Breast epithelium (tissue), 4 donors: ENCODE data around the gene DOCK9. TPM values are rescaled to one million over a fixed set of nuclear protein-coding genes. Genes with fewer than 3 reads are reported as not detected.

Experiments
- DNase-seq, 2 donors: peaks; one replicate each; pipeline ENCODE4 v3.0.0-alpha.2; 2019; ENCODE audit warnings: low spot score in 2 of 2
- H3K27ac ChIP-seq, 2 donors: fragments of 200-600 bp; sonication (generic) in 1 of 2; one replicate each; pipeline ENCODE4 v1.5.1; 2016 to 2019; ENCODE audit warnings: mild to moderate bottlenecking in 1 of 2
- H3K27me3 ChIP-seq, 2 donors: fragments of 200-600 bp; sonication (generic) in 1 of 2; one replicate each; pipeline versions ENCODE4 v1.5.1 to v1.6.0; 2017 to 2019; ENCODE audit warnings: control low read depth in 1 of 2, mild to moderate bottlenecking in 1 of 2
- H3K36me3 ChIP-seq: fragments of 200-600 bp; one replicate; pipeline ENCODE4 v1.5.1; 2019
- H3K4me1 ChIP-seq, 2 donors: fragments of 200-600 bp; sonication (generic); one replicate each; pipeline ENCODE4 v1.5.1; 2016 to 2019; ENCODE audit warnings: control low read depth in 1 of 2
- H3K4me3 ChIP-seq, 3 donors: fragments of 200-600 bp; sonication (generic); 1 replicate in 2 of 3; 2 replicates in 1 of 3; pipeline ENCODE4 v1.5.1; 2016 to 2019; ENCODE audit warnings: mild to moderate bottlenecking in 3 of 3, moderate library complexity in 2 of 3
- H3K9me3 ChIP-seq, 2 donors: fragments of 200-600 bp; sonication (generic) in 1 of 2; one replicate each; pipeline ENCODE4 v1.5.1; 2016 to 2019; ENCODE audit warnings: control low read depth in 1 of 2
- CTCF ChIP-seq, 3 donors: fragments of 450-650 bp; IDR thresholded peaks; one replicate each; pipeline ENCODE4 v1.5.1; 2016 to 2017; ENCODE audit warnings: antibody characterized with exemption in 3 of 3, mild to moderate bottlenecking in 3 of 3, moderate library complexity in 3 of 3
- POLR2A ChIP-seq: fragments of 450-650 bp; IDR thresholded peaks from one replicate; pipeline ENCODE4 v1.6.1; 2016; ENCODE audit warnings: antibody characterized with exemption, mild to moderate bottlenecking, moderate library complexity
- POLR2AphosphoS5 ChIP-seq, 3 donors: sonication (generic); formaldehyde crosslinking; IDR thresholded peaks; one replicate each; pipeline ENCODE4 v1.6.1; 2017; ENCODE audit warnings: antibody characterized with exemption in 3 of 3
- intact Hi-C: fragments of 100-400 bp; cut with DNase I; formaldehyde crosslinking; loops from one replicate; pipeline ENCODE4 v1.15.1; 2023; ENCODE audit warnings: low total_unique reads
- total RNA-seq, 3 donors: library from RNA; depleted of rRNA; stranded (reverse); fragments of >200 nt; gene quantifications; one replicate each; pipeline ENCODE4 v1.1.0, GENCODE V29; 2016

The DOCK9 gene
- total RNA-seq, 3 donors from 2014 or later: 85.5 to 155 (median 92.2) TPM

GRCh38 chr13:98778749-98779148, 199.1 kb downstream of the DOCK9 start:
- H3K4me3 ChIP-seq: no peak overlapping the region
- H3K36me3 ChIP-seq: no peaks in the 10 kb centered on the region
- intact Hi-C loops: no loop called here
- TF ChIP-seq POLR2AphosphoS5 (IDR thresholded peaks at IDR 0.05) (no peak), CTCF (IDR thresholded peaks at IDR 0.05) (no peak), POLR2A (no peak)
- no peaks in the 10 kb centered on the region for H3K27me3 ChIP-seq
- H3K9me3 ChIP-seq: no peaks in the 10 kb centered on the region
- H3K4me1 ChIP-seq: no peaks in the 10 kb centered on the region
- H3K27ac ChIP-seq: no peak overlapping the region
- DNase-seq: no peak

GRCh38 chr13:98776644-98777043, 201.2 kb downstream of the DOCK9 start:
- Histone ChIP-seq H3K4me1 (no peaks in the 10 kb centered on the region), H3K9me3 (no peaks in the 10 kb centered on the region), H3K27ac (no peak overlapping the region), H3K27me3 (no peaks in the 10 kb centered on the region), H3K36me3 (no peaks in the 10 kb centered on the region), H3K4me3 (no peak overlapping the region)
- intact Hi-C loops: no loop called here
- no peak for DNase-seq
- TF ChIP-seq CTCF (IDR thresholded peaks at IDR 0.05) (no peak), POLR2A (no peak), POLR2AphosphoS5 (IDR thresholded peaks at IDR 0.05) (no peak)

GRCh38 chr13:98775844-98776598, 201.8 kb downstream of the DOCK9 start:
- Histone ChIP-seq H3K36me3 (no peaks in the 10 kb centered on the region), H3K27me3 (no peaks in the 10 kb centered on the region), H3K9me3 (no peaks in the 10 kb centered on the region), H3K4me1 (no peaks in the 10 kb centered on the region), H3K4me3 (no peak overlapping the region), H3K27ac (no peak overlapping the region)
- DNase-seq: no peak
- intact Hi-C loops: no loop called here
- TF ChIP-seq POLR2AphosphoS5 (IDR thresholded peaks at IDR 0.05): no peak
- no peak for TF ChIP-seq POLR2A
- TF ChIP-seq CTCF (IDR thresholded peaks at IDR 0.05): no peak

GRCh38 chr13:98775386-98775785, 202.5 kb downstream of the DOCK9 start:
- Histone ChIP-seq H3K36me3 (no peaks in the 10 kb centered on the region), H3K4me1 (no peaks in the 10 kb centered on the region), H3K27ac (no peak overlapping the region), H3K4me3 (no peak overlapping the region), H3K9me3 (no peaks in the 10 kb centered on the region), H3K27me3 (no peaks in the 10 kb centered on the region)
- no peak for DNase-seq
- TF ChIP-seq CTCF (IDR thresholded peaks at IDR 0.05) (no peak), POLR2A (no peak), POLR2AphosphoS5 (IDR thresholded peaks at IDR 0.05) (no peak)
- intact Hi-C loops: no loop called here

- Histone ChIP-seq H3K4me1 (no peaks in the 10 kb centered on the region), H3K27ac (no peak overlapping the region), H3K36me3 (no peaks in the 10 kb centered on the region), H3K4me3 (no peak overlapping the region), H3K9me3 (no peaks in the 10 kb centered on the region), H3K27me3 (no peaks in the 10 kb centered on the region)
- intact Hi-C loops: no loop called here
- no peak for DNase-seq
- TF ChIP-seq POLR2A: no peak
- TF ChIP-seq CTCF (IDR thresholded peaks at IDR 0.05): no peak
- no peak for TF ChIP-seq POLR2AphosphoS5 (IDR thresholded peaks at IDR 0.05)
Observed at GRCh38 chr13:98774776-98775175, 203.1 kb downstream of the DOCK9 start.
